ENCODE measurements around the gene KLHL29. TPM values are rescaled to one million over a fixed set of nuclear protein-coding genes. Genes with fewer than 3 reads are reported as not detected.

The KLHL29 gene
- total and polyA plus RNA-seq, 2 experiments from 2014 or later, result 1.5 to 6.5 TPM

- Mint-ChIP-seq H3K27me3 (ENCODE audit: insufficient read depth, low read depth, poor library complexity) (no peaks in the 10 kb centered on the region), H3K9me3 (no peaks in the 10 kb centered on the region), H3K4me3 (no peak overlapping the region), H3K27ac (no peak overlapping the region), H3K36me3 (ENCODE audit: low read depth) (no peaks in the 10 kb centered on the region), H3K4me1 (peaks cover 13% of the 10 kb centered on the region)
- no peaks in the 10 kb centered on the region for H3K27me3 ChIP-seq (ENCODE audit: insufficient read depth)
- H4K20me1 ChIP-seq (replicated peaks; ENCODE audit: insufficient read depth), result no peaks in the 10 kb centered on the region
- no peaks in the 10 kb centered on the region for H3F3A ChIP-seq (replicated peaks; ENCODE audit: low read depth)
- no peaks in the 10 kb centered on the region for H3K4me1 ChIP-seq (ENCODE audit: insufficient read depth)
- H3K27ac ChIP-seq (ENCODE audit: low read depth), result no peak overlapping the region
- ATAC-seq (no peak), DNase-seq (ENCODE audit: low spot score) (no peak)
- no peak overlapping the region for H2AFZ ChIP-seq
- H3K9me2 ChIP-seq (ENCODE audit: insufficient read depth), result no peaks in the 10 kb centered on the region
- TF ChIP-seq EZH2 (IDR thresholded peaks at IDR 0.05; ENCODE audit: low read depth, unreplicated experiment), result no peak
- TF ChIP-seq, protein P1, sequence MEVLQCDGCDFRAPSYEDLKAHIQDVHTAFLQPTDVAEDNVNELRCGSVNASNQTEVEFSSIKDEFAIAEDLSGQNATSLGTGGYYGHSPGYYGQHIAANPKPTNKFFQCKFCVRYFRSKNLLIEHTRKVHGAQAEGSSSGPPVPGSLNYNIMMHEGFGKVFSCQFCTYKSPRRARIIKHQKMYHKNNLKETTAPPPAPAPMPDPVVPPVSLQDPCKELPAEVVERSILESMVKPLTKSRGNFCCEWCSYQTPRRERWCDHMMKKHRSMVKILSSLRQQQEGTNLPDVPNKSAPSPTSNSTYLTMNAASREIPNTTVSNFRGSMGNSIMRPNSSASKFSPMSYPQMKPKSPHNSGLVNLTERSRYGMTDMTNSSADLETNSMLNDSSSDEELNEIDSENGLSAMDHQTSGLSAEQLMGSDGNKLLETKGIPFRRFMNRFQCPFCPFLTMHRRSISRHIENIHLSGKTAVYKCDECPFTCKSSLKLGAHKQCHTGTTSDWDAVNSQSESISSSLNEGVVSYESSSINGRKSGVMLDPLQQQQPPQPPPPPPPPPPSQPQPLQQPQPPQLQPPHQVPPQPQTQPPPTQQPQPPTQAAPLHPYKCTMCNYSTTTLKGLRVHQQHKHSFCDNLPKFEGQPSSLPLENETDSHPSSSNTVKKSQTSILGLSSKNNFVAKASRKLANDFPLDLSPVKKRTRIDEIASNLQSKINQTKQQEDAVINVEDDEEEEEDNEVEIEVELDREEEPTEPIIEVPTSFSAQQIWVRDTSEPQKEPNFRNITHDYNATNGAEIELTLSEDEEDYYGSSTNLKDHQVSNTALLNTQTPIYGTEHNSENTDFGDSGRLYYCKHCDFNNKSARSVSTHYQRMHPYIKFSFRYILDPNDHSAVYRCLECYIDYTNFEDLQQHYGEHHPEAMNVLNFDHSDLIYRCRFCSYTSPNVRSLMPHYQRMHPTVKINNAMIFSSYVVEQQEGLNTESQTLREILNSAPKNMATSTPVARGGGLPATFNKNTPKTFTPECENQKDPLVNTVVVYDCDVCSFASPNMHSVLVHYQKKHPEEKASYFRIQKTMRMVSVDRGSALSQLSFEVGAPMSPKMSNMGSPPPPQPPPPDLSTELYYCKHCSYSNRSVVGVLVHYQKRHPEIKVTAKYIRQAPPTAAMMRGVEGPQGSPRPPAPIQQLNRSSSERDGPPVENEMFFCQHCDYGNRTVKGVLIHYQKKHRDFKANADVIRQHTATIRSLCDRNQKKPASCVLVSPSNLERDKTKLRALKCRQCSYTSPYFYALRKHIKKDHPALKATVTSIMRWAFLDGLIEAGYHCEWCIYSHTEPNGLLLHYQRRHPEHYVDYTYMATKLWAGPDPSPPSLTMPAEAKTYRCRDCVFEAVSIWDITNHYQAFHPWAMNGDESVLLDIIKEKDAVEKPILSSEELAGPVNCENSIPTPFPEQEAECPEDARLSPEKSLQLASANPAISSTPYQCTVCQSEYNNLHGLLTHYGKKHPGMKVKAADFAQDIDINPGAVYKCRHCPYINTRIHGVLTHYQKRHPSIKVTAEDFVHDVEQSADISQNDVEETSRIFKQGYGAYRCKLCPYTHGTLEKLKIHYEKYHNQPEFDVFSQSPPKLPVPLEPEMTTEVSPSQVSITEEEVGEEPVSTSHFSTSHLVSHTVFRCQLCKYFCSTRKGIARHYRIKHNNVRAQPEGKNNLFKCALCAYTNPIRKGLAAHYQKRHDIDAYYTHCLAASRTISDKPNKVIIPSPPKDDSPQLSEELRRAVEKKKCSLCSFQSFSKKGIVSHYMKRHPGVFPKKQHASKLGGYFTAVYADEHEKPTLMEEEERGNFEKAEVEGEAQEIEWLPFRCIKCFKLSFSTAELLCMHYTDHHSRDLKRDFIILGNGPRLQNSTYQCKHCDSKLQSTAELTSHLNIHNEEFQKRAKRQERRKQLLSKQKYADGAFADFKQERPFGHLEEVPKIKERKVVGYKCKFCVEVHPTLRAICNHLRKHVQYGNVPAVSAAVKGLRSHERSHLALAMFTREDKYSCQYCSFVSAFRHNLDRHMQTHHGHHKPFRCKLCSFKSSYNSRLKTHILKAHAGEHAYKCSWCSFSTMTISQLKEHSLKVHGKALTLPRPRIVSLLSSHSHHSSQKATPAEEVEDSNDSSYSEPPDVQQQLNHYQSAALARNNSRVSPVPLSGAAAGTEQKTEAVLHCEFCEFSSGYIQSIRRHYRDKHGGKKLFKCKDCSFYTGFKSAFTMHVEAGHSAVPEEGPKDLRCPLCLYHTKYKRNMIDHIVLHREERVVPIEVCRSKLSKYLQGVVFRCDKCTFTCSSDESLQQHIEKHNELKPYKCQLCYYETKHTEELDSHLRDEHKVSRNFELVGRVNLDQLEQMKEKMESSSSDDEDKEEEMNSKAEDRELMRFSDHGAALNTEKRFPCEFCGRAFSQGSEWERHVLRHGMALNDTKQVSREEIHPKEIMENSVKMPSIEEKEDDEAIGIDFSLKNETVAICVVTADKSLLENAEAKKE (CRISPR knock-in tag; IDR thresholded peaks at IDR 0.05), result no peak
- TF ChIP-seq, protein P2, sequence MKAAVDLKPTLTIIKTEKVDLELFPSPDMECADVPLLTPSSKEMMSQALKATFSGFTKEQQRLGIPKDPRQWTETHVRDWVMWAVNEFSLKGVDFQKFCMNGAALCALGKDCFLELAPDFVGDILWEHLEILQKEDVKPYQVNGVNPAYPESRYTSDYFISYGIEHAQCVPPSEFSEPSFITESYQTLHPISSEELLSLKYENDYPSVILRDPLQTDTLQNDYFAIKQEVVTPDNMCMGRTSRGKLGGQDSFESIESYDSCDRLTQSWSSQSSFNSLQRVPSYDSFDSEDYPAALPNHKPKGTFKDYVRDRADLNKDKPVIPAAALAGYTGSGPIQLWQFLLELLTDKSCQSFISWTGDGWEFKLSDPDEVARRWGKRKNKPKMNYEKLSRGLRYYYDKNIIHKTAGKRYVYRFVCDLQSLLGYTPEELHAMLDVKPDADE (IDR thresholded peaks at IDR 0.05), result no peak
- TF ChIP-seq ZNF114 (CRISPR knock-in tag; IDR thresholded peaks at IDR 0.05), result no peak
- TF ChIP-seq, protein P3, sequence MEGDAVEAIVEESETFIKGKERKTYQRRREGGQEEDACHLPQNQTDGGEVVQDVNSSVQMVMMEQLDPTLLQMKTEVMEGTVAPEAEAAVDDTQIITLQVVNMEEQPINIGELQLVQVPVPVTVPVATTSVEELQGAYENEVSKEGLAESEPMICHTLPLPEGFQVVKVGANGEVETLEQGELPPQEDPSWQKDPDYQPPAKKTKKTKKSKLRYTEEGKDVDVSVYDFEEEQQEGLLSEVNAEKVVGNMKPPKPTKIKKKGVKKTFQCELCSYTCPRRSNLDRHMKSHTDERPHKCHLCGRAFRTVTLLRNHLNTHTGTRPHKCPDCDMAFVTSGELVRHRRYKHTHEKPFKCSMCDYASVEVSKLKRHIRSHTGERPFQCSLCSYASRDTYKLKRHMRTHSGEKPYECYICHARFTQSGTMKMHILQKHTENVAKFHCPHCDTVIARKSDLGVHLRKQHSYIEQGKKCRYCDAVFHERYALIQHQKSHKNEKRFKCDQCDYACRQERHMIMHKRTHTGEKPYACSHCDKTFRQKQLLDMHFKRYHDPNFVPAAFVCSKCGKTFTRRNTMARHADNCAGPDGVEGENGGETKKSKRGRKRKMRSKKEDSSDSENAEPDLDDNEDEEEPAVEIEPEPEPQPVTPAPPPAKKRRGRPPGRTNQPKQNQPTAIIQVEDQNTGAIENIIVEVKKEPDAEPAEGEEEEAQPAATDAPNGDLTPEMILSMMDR (conservative IDR thresholded peaks at IDR 0.05; ENCODE audit: low read depth in 2 of 2), result no peak
- TF ChIP-seq EZH2phosphoT487 (IDR thresholded peaks at IDR 0.05; ENCODE audit: unreplicated experiment), result no peak
- TF ChIP-seq JUNB (IDR thresholded peaks at IDR 0.05; ENCODE audit: unreplicated experiment), result no peak
- TF ChIP-seq NANOG (IDR thresholded peaks at IDR 0.05; ENCODE audit: borderline replicate concordance), result no peak
- no peak for TF ChIP-seq ZNF331 (CRISPR knock-in tag; IDR thresholded peaks at IDR 0.05; ENCODE audit: low read depth)
- TF ChIP-seq POLR2AphosphoS5 (IDR thresholded peaks at IDR 0.05; ENCODE audit: low read depth), result no peak
- TF ChIP-seq STAT1 (IDR thresholded peaks at IDR 0.05; ENCODE audit: unreplicated experiment), result no peak
- no peak overlapping the region for H3K4me2 ChIP-seq
- no peaks in the 10 kb centered on the region for H3K36me3 ChIP-seq (ENCODE audit: insufficient read depth)
- H3K4me3 ChIP-seq, result no peak overlapping the region
- H3K79me2 ChIP-seq (replicated peaks; ENCODE audit: insufficient read depth), result no peaks in the 10 kb centered on the region
These were observed 40.9 kb downstream of the KLHL29 start for GRCh38 chr2:23425885-23426262.
